Effector CD4-positive, alpha-beta T cell (primary cell): Measurements from ENCODE around the gene CHD9.
"Not testable (repeated sequence)": the region's sequence is repeated elsewhere in the genome, so short reads cannot be mapped to it uniquely, and the experiment has no call there.

Experiments used
- DNase-seq: peaks from one replicate; pipeline ENCODE4 v3.0.0-alpha.2; 2020

Gene CHD9

DNA sequence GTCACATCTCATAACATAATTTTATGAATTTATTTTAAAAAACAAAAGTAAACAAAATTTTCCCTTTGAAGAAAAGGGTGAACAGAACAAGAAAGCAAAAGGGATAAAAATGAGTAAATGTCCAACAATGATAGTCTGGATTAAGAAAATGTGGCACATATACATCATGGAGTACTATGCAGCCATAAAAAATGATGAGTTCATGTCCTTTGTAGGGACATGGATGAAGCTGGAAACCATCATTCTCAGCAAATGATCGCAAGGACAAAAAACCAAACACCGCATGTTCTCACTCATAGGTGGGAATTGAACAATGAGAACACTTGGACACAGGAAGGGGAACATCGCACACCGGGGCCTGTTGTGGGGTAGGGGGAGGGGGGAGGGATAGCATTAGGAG is 3.5 kb upstream of the CHD9 start:
- DNase-seq = not testable (repeated sequence)

DNA sequence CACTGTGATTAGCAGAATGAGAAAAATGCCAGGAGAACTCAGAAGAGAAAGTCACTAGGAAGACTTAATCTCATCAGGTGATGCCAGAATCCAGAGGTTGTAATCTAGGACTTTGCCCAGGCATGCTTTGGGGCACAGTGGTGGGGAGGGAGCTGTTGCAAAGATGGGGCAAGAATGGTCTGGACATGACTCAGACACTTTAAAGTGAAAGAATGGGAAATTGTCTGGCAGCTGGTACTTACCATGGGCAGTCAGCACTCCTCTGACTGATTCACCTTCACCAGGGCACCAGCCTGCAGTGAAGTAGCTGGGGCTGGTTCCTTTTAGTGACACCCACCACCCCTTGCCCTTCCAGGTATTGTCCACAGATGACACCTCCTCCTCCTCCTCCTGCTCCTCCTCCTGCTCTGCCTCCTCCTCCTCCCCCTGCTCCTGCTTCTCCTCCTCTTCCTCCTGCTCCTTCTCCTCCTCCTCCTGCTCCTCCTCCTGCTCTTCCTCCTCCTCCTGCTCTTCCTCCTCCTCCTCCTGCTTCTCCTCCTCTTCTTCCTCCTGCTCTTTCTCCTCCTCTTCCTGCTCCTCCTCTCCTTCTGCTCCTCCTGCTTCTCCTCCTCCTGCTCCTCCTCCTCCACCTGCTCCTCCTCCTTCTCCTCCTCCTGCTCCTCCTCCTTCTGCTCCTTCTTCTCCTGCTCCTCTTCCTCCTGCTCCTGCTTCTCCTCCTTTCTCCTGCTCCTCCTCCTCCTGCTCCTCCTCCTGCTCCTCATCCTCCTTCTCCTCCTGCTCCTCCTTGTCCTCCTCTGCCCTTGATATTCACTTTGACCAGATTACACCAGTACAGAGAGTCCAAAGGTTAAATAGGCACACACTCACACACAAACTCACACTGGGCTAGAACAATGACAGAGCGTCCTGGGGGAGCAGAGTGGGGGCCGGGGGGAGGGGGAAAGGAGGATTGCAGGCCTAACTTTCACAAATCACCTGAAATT is 2.0 kb upstream of the CHD9 start, which contains the start of gene CHD9NB:
CHD9NB (minus strand) TSS at position 379 of the 983 bp plus-strand sequence. CDS start 8,739 bp downstream, outside the sequence.
- DNase-seq = no peak

- DNase-seq = no peak
Measured at GRCh38 chr16:53053967-53054669, 673 bp upstream of the CHD9 start.

DNA sequence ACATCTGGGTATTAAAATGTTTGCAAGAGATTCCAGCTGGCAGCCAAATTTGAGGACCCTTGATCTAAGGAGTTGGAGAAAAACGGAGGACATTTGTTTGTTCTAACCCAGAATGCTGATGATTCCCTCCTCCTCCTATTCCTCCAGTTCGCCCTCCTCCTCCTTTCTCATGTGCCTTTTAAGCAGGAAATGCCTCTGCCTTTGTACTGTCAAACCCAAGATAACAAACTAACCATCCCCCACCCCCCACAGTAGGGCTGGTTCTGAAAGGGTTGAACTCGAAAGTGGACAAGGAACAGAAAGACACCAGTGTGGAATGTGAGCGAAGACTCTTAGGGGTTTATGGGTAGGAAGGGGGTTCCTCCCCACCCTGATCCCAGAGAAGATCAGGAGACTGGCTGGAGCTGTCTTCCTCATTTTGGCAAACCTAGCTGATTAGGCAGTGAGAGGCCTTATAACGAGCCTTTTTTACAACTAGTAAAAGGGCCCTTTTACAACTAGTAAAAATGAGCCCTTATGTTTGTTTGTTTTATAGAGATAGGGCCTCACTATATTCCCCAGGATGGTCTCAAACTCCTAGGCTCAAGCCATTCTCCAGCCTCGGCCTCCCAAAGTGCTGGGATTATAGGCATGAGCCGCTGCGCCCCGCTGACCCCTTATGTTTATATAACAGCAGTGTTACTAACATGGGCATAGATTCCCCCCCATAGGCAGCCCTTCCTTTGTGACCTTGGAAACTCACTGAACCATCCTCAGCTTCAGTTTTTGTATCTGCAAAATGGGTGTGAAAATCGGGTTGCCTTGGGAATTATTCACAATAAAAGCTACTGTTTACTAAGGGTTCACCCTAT is 975 bp downstream of the CHD9 start:
- DNase-seq = no peak

DNA sequence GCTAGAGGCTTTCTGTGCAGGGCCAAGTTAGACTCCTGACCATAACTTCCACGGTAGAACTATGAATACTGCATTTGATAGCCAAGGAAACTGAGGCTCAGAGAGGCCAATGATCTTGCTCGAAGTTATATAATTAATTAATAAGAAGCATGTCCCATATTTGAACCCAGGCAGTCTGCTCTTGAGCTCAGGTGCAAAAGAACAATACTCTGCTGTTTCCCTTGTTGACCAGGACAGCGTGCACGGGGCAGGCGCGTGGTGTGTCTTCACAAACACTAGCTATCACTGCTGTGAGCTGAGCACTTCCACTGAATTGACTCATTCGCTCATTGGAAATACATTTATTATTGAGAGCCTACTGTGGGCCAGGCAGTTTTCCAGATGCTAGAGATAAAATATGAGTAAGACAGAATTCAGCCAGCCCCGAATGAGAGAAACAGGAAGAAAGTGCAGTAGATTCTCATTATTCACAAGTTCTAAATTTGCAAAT is 1.6 kb downstream of the CHD9 start:
- DNase-seq = no peak

DNA sequence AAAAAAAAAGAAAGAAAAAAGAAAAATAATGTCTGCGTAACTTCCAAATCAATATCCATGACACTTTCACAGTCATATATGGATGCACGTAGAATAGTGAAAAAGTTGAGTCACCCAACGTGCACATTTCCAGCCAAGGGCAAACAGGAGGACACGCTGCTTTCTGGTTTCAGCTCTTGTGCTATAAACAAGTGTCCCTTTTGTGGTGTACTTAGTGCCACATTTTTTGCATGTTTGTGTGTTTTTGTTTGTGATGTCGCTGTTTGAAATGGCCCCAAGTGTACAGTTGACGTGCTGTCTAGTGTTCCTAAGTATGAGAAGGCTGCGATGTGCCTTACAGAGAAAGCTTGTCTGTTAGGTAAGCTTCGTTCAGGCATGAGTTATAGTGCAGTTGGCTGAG is 2.9 kb downstream of the CHD9 start:
- DNase-seq = no peak

DNA sequence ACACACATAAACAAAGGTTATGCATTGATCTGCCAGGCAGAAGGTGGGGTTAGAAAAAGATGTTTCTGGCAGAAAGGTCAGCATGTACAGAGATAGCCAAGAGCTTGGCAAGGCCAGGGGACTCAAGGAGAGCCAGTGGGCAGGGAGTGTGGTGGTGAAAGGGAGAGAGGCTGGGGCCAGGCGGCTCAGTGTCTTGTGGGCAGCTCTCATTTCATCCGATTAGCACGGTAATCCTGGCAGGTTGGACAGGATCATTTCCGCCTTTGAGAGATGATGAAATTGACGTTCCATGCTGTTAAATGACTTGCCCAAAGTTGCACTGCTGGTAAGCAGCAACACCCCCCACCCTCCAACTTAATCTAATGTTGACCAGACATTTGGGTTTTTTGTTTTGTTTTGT is 3.6 kb downstream of the CHD9 start:
- no peak for DNase-seq

- no peak for DNase-seq
Measured at GRCh38 chr16:53058882-53059281, 4.1 kb downstream of the CHD9 start.

GRCh38 chr16:53059672-53060071 is 4.9 kb downstream of the CHD9 start:
- no peak for DNase-seq

DNA sequence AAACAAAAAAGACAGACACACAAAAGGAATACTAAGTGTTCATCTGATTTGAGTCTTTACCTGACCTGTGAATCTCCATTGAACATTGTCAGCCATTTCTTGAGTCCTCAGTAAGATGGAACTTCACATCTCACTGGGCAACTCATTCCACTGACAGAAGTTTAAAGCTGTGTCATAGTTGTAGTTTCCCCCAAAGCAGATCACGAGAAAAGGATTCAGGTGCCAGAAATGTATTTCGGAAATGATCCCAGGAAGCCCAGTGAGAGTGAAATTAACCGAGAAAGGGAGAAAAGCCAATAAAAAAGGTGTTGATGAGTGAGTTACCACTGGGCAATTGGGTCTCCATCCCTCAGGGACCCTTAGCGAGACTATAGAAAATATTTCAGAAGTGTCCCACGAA is 6.5 kb downstream of the CHD9 start:
- no peak for DNase-seq

GRCh38 chr16:53061701-53062159 is 6.9 kb downstream of the CHD9 start:
- no peak for DNase-seq

DNA sequence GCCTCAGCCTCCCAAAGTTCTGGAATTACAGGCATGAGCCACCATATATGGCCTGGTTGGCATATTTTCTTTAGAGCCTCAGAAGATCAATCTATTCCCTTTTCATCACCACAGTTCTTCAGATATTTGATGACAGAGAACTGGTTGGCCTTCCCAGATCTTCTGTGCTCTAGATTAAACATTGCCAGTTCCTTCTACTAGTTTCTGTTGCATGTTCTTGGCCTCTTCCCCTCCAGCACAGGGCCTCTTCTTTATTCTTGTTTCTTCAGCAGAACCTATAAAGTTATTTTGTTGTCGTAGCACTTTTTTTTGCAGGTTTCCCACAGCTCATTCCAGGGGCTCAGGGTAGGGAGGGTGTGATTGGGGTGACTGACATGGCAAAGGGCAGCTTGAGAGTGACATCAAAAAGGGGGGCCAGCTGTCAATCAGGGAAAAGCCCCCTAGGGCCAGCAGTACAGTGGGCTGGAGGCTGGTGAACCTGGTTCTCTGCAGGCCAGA is 9.3 kb downstream of the CHD9 start:
- no peak for DNase-seq

GRCh38 chr16:53065461-53066061 is 10.8 kb downstream of the CHD9 start:
- DNase-seq = no peak

DNA sequence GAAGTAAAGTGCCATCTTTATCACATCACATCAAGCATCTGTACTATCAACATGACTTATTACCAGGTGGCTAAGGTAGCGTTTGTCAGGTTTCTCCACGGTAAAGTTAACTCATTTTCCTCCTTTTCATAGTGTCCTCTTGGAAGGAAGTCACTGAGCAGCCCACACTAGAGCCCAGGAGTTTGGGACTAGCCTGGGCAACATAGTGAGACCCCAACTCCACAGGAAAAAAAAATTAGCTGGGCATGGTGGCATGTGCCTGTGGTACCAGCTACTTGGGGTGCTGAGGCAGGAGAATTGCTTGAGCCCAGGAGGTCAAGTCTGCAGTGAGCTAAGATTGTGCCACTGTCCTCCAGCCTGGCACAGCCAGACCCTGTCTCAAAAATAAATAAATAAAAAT is 12.9 kb downstream of the CHD9 start:
- DNase-seq = no peak

- DNase-seq = no peak
Measured at GRCh38 chr16:53068423-53068833, 13.6 kb downstream of the CHD9 start.

GRCh38 chr16:53069772-53070171 is 15.0 kb downstream of the CHD9 start:
- no peak for DNase-seq

GRCh38 chr16:53071748-53072301 is 17.0 kb downstream of the CHD9 start:
- DNase-seq = no peak

DNA sequence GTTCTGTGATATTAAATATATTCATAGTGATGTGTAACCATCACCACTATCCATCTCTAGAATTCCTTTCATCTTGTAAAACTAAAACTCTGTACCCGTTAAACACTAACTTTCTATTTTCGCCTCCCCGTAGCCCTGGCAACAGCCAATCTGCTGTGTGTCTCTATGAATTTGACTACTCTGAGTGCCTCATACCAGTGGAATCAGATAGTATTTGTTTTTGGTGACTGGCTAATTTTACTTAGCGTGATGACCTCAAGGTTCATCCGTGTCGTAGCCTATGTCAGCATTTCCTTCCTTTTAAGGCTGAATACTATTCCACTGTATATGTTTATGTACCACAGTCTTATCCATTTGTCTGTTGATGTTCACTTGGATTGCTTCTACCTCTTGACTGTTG is 18.2 kb downstream of the CHD9 start:
- no peak for DNase-seq

DNA sequence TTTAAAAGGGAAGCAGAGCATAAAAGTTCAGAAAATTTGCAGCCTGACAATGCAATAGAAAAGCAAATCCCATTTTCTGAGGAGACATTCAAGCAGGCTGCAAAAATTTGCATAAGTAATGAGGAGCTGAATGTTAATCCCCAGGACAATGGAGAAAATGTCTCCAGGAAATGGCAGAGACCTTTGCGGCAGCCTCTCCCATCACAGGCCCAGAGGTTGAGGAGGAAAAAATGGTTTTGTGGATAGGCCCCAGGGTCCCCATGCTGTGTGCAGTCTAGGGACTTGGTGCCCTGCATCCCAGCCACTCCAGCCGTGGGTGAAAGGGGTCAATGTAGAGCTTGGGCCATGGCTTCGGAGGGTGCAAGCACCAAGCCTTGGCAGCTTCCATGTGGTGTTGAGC is 19.5 kb downstream of the CHD9 start:
- DNase-seq = not testable (repeated sequence)

GRCh38 chr16:53075461-53075860 is 20.7 kb downstream of the CHD9 start:
- DNase-seq = not testable (repeated sequence)

DNA sequence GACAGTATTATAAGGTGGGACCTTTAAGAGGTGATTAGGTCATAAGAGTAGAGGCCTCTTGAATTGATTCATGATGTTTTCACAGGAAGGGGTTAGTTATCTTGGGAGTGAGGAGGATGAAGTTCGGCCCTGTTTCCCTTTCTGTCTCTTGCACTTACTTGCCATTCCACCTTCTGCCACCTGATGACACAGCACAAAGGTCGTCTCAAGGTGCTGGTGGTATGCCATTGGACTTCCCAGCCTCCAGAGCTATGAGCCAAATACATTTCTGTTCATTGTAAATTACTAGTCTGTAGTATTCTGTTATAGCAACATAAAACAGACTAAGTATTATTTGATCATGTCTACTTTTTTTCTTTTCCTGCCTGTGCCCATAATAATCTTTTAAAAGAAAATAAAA is 23.5 kb downstream of the CHD9 start:
- no peak for DNase-seq
